RCC 7860 (cell line): Measurements from ENCODE around the gene SEMA7A.

ENCODE experiments used
- DNase-seq: peaks from one replicate; pipeline ENCODE4 v3.0.0-alpha.2; 2015; ENCODE audit warnings: low spot score
- FAIRE-seq: peaks from 2 replicates; lab custom pipeline; 2012; peaks lifted over from hg19 to GRCh38; lab: Jason Lieb, UNC

Gene SEMA7A

DNA sequence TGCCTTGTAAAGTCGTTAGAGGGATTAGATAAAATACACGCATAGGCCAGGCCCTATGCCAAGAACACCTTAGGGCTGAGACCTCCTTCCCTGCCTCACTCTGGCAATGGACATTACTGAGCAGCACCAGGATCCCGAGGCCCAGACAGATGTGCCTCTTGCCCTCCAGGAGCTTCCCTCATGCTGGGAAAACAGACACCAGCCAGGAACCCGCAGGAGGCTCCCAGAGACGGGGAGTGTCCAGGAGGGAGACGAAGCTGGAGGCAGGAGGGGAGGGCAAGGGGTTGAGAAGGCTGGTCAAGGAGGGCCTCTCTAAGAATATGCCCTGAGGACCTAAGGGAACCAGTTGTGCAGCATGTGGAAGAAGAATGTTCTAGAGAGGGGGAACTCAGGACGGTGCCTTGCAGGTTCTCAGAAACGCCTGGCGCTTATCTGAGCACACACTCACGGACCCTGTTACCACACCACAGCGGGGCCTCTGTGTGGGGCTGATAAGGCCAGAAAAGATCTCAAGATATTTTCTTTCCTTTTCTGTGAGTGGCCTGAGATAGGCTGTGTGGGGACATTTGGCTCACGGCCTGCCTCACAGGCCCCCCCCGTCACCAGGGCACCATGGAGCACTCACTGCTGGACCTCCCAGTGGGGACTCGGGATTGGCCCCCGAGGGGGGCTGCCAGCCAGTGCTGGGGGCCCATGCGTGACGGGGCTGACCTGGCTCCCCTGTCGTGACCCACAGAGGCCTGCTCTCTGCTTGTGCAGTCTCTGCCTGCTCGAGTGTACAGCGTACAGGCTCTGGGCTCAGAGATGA is 44.3 kb downstream of the SEMA7A start:
- no peak for FAIRE-seq
- DNase-seq, result no peak

DNA sequence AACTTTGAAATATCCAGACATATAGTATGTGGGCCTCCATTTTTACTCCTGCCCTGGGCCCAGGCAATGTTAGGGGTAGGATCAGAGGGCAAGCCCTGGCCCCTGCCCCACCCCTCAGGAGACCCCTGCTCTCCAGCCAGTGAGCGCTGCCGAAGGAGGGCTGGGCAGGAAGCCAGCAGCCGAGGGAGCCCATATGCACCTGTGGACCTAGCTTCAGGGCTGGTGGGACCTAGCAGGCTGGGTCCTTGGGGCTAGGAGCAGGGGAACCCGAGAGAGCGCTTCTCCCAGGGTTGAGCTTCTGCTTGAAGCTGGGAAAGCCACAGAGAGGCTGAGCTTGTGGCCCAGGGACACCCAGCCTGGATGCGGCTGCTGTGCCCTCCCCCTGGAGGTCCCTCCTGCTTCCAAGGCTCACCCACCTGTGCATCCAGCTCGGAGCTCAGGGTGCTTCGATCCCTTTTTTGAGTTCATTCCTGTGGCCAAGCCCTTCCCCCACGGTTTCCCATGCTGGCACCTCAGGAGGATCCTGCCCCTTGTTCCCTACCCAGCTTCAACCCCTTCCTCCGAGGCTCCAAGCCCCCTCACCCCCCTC is 45.3 kb downstream of the SEMA7A start:
- no peak for FAIRE-seq
- DNase-seq, result no peak

DNA sequence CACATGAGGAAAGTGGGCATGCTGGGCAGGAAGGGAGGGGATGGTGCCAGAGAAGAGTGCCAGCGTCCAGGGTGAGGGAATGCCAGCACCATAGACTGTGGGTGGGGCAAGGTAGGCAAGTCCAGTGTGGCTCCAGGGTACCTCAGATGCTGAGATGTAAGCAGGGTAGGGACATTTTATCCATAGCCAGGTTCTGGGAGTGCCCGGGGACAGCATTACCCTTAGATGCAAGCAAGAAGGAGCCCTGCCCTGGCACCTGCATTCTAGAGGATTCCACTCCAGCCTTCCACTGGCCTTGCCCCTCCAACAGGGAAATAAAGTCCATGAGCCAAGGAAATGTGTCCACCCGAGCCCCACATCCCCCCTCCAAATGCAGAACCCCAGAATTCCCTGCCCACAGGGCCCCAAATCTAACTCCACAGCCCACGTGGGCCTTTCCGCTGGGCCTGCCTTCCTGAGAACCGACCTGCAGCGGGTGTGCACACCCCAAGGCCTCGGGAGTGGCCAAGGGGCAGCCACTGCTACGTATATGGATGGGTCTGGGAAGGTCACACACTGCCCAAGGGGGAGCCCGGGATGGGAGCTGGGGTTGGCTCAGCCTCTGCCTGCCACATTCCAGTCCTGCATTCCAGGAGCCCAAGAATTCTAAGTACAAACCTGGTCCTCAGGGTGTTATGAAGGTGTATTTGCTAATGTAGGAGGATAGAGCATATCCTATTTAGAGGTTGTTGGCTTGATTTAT is 46.0 kb downstream of the SEMA7A start:
- DNase-seq (no peak), FAIRE-seq (no peak)

DNA sequence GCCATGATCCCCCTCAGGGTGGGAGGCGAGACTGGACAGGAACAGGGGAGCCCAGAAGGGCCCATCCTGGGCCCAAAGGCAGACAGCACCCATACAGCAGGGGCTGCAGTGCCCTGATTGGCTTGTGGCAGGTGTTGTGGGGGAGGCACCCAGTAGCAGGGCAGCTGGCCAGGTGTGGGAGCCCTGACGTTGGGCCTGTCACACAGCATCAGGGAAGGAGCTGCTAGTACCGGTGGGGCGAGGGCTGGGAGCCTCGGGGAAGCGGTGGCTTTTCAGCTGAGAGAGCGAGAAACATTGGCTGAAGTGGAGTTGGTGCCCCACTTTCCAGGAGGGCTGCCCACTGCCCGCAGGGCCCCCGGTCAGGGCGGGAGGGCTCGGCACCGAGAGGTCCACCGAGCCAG is 46.6 kb downstream of the SEMA7A start:
- DNase-seq (no peak), FAIRE-seq (no peak)

DNA sequence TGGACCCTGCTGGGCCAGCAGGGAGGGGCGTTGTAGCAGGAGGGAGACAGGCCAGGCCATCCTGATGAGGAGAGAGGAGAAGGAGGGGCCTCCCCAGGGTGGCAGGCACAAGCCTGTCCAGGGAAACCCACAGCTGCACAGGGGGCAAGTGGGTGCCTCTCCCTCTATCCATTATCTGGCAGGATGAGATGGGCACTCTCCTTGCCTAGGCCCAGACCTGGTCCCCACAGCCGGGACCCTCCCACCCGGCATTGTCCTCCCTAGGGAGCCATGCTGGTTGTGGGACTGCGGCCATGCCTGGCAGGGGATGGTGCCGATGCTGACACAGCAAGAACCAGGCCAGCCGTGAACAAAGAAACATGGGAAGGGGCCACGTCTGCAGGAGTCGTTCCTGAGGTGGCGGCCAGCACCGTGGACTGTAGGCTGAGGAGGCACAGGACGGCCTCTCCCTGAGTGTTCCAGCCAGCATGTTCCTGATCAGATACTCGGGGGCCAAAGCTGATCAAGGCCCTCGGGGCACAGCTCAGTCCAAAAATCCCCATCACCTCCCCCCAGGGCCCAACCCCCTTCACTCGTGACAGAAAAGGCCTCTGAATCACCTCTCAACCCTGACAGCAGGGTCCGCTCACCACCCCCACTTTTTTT is 47.1 kb downstream of the SEMA7A start:
- DNase-seq (no peak), FAIRE-seq (no peak)

DNA sequence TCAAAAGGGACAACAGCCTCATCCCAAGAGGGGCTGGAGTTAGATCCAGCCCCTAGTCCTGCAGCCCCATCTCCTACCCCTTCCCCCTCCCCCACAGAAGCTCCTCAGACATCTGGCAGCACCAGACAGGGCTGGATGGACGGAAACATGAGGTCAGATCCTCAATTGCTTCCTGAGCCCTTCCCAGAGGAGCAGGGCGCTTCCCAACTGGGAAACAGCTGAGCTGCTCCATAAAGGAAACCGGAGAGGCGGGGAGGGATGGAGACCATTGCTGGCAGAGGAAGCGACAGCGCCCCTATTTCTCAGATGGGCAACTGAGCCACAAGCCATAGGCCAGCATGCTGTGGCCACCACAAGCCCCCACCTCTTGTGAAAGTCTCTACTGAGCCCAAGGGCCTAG is 48.0 kb downstream of the SEMA7A start:
- DNase-seq, result no peak
- FAIRE-seq, result no peak

DNA sequence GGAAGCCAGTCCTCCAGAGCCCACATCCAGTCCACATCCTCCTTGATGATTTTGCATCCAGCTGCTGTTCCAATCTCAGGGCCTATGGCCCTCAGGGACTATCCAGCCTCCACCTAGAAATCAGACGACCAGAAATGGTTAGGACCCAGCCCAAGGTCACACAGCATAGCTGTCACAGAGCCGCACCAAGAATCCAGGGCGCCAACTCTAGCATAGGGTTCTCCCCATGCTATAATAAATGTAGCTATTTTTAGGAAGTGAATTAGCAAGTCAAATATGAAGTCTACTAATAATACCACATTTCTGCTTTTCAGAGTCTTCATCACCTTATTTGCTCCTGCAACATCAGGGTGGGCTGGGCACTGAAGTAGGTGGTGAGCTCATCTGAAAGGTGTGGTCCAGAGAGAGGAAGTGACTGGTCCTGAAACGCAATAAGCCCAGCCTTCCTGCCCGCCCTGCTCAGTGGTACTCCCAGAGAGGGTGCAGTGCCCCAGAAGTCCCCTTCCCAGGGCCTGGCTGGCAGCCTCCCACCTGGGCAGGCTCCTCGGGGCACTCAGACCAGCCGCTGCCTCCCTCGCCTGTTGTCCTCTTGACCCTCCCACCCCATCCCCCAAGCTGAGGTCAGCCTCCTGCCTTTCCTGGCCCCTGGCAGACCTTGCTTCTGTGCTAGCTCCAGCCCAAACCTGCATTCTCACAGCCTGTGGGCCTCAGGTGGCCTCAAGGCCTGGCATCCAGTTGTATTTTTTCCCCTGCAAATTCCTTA is 48.7 kb downstream of the SEMA7A start:
- peak; percentile 76 for DNase-seq
- no peak for FAIRE-seq

DNA sequence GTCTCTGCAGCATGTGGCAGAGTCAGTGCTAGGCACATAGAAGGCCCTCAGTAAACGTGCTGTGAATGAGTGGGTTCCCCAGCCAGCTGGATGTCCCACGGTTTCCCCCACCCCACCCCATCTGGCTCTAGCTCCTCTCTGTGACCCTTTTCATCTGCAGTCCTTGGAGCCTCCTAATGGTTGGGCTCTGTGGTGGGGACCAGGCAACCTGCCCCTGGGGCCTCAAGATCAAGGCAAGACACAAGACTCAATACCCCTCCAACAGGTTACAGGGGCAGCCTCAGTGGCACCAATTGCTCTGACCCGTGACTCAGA is 49.2 kb downstream of the SEMA7A start:
- FAIRE-seq (no peak), DNase-seq (no peak)

DNA sequence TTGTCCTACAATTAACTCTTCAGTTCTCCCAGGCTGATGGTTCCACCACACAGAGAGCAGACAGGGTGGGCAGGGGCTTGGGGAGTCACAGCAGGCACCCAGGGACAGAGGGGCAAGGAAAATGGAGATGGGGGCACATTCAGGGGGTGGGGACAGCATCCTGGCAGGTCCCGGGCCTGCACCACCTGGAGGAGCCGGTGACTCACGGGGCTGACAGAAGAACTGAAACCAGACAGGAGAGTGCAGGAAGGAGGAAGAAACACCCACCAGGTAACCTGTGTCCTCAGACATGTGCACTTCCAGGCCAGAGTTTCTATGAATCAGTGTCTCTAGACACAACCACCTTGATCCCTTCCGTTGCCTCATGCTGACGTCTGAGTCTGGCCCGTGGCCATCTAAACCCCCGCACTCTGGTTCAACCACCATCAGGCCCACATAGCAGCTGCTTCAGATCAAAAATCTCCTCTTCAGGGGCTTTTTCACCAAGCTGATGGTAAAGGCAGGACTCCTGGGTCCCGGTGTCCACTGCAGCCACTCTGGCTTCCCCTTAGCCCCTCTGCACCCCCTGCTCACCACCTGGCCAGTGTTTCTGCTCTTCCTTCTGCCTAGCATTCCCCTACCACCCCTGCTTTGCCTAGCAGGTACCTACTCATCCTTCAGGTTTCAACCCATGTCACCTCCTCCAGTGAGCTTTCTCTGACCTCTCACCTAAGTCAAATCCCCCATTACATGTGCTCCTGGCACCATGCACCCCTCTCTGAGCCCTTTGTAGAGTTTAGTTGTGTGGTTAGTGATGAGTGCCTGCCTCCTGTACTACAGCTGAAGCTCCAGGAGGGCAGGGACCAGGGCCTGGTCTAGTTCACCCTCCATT is 49.8 kb downstream of the SEMA7A start:
- FAIRE-seq, result no peak
- DNase-seq, result peak; percentile 84

DNA sequence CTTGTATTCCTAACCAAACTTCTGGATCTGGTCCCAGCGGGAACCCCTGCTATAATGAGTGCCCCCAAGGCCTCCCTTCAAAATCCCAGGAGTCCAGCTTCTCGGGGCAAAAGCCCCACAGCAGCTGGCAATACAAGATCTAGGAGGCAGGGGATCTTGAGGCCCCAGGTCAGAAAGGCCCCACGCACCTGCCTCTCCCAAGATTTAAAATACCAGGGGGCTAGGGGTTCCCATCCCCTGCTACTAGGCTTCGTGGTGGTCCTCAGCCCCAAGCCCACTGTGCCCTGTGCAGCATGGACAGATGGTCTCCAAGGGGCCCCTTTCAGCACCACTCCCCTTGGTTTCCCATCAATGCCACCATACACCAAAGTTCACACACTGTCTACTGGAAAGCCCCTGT is 50.5 kb downstream of the SEMA7A start:
- FAIRE-seq (no peak), DNase-seq (no peak)

DNA sequence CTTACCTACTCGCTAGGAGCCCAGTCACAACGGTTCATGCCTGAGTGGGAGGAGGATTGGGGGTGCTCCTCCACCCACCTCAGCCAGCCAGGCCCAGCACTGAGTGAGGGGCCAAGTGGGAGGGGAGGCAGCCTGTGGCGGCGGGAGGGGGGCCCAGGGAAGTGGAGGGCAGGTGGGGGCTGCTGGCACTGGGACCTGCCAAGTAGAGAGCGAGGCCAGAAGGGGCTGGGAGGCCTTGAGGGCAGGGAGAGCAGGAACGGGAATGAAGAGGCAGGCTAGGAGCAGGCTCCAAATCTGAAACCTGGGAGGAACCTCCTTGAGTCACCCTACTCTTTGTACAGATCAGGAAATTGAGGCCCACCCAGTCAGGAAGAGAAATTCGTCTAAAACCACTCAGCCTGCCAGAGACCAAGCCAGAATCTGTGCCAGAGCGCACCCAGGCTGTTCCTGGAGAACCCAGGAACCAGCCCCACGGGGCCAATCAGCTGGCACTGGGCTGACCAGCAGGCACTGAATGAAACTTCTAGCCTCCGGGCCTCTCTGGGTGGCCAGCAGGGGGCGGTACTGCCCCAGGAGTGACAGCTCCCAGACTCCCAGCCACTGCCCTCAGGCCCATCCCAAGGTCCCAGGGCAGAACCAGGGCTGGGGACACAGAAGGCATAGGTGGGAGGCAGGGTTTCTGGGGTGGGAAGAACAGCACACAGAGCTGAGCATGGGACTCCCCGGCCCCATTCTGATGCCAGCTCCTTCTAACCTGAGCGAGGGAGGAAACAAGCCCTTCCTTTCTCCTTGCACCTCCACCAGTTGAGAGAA is 51.5 kb downstream of the SEMA7A start:
- FAIRE-seq, result no peak
- peak; percentile 71 for DNase-seq

DNA sequence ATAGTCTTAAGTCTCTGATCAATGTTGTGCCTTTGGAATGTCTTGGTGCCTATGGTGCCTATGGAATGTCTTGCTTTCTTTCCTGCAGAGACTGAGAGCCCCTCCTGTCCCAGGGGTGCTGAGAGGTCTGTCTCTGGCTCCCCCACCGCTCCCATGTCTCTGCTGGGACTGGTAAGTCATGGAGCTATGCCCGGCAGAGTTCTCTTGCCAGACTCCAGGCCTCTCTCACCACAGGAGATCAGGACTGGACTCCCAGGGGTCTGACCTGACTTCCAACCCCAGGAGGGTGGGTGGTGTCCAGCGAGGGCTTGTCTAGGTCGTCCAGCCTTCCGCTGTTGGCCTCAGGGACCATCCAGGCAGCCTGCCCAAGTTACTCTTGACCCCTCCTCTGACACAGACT is 52.3 kb downstream of the SEMA7A start:
- FAIRE-seq, result no peak
- DNase-seq, result no peak

DNA sequence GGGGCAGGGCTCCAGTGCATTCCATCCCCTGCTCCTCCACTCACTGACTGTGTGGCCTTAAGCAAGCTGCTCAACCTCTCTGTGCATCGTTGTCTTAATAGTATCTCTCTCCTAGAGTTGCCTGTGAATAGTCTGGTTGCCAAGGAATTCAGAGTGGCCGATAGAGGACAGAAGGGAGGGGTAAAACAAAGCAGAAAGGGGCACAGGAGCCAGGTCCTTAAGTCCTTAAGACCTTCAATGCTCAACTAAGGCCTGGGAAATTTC is 52.6 kb downstream of the SEMA7A start:
- no peak for FAIRE-seq
- DNase-seq, result no peak

DNA sequence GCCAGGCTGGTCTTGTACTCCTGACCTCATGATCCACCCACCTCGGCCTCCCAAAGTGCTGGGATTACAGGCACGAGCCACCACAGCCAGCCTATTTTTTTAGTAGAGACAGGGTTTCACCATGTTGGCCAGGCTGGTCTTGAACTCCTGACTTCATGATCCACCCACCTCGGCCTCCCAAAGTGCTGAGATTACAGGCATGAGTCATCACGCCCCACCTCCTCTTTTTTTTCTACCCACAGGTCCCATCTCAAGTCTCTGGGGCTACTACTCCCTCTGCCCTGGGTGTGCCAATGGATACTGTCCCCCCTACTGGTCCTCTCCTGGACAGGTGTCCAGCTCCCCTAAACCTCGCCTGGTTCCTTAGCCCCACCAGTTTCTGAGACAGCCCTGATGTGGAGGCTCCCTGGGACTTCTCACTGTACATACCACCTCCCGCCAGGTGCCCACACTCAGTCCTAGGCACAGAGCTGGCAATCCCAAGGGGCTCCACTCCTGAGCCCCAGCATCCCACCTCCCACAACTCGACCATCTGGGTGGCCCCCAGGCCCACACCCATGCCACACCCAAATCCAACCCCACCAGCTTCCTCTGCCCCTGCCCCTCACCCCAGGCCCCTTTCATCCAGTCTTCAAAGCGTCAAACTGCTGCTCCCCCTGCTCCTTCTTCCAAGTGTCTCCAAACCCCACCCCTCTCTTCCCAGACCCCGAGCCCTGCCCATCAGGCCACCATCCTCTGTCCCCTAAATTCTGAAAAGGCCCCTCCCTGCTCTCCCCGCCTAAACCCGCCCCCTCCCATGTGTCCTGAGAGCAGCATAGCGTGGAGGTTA is 53.2 kb downstream of the SEMA7A start:
- FAIRE-seq (no peak), DNase-seq (no peak)

DNA sequence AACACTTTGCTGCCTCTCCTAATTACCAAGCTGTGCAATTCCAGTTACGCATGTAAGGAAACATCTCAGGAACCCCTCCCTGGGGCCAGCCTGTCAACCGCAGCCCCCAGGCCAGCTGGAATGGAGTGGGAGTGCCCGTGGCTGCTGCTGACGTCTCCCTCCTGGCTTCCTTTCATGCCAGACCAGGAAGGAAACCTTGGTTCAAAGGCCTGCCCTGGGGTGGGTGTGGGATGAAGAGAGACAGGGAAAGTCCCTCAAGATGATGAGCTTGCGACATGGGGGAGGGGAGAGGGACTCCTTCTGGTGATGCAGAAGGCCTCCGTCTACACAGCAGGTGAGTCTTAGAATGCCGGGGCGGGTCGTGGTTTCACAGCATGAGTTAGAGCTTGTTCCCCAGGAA is 54.9 kb downstream of the SEMA7A start:
- no peak for FAIRE-seq
- DNase-seq, result peak; percentile 39

DNA sequence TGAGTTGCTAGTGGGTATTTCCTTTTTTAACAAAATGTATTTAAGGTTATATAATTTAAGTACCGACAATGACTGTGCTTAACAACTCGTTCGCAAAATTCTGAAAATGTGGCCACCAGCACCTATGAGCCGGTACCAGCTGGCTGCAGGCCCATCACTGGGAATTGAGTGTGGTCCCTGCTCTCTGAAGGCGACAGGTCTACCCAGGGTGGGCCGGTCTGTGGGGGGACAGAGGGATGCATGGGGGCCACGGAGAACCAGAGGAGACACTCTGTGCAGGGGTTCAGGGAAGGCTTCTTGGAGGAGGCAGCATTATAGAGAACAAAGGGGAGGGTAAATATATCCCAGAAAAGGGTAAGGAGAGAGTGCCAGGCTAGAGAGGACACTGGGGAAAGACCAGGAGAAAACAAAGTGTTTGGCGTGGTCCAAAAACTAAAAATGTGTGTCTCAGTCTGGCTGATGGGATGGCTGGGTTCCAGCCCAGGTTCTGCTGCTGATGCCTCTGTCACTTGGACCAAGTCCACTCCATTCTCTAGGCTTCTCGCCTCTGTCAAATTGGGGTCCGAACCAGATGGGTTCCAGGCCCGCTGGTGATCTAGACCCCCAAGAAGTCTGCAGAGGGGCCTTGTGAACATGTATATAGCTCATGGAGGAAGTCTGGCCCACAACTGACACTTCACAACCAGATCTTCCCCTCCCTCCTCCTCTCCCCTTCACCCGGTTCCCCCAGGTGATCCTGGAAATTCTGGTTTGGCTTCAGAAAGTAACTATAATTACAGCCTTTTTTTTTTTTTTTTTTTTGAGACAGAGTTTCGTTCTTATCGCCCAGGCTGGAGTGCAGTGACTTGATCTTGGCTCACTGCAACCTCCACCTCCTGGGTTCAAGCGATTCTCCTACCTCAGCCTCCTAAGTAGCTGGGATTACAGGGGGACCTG is 55.7 kb downstream of the SEMA7A start:
- DNase-seq, result no peak
- no peak for FAIRE-seq

DNA sequence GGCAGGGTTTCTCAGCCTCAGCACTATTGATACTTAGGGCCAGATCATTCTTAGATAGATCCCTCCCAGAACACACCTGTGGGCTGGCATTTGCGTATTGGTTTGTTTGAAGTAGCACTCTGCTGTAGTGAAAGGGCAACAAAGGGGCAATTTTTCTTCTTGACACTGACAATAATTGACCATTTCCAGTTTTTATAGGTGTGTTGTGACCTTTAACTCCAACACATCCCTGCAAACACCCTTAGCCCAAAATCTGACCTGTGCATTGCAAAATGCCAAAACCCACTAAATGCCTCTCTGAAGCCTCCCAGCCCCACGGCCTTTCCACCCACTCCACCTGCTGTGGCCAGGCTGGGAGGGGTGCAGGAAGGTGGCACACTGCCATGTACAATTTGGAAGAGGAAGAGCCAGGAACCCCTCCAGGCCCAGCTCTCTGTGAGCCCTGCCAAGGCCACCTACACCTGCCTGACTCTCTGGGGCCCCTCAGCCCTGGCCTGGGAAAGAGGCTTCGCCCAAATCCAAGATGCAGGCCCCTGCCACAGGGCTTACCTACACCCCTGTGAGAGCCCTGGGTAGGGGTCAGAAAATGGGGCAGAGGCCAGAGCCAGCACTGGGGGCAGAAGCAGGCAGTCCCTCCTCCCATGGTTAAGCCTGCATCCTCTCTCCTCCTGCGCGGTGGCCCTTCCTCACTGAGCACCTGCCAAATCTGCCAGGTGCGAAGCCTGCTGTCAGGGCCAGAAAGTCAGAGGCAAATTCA is 56.8 kb downstream of the SEMA7A start:
- FAIRE-seq, result no peak

More for the DNA sequence above, 56.8 kb downstream of the SEMA7A start:
- DNase-seq, result no peak
